KOPT-K1 (cell line): ENCODE measurements around the gene MCM3AP.
"Not testable (repeated sequence)": the region's sequence is repeated elsewhere in the genome, so short reads cannot be mapped to it uniquely, and the experiment has no call there.

Experiments used
- H3K27ac ChIP-seq: fragments of 200-600 bp; sonication (generic); 2 replicates; pipeline ENCODE4 v1.5.1; 2016; ENCODE audit warnings: antibody characterized with exemption, mild to moderate bottlenecking, low read depth, low read length; ENCODE audit not compliant: poor library complexity, severe bottlenecking
- H3K36me3 ChIP-seq: fragments of 200-600 bp; sonication (generic); 2 replicates; pipeline ENCODE4 v1.5.1; 2017; ENCODE audit warnings: antibody characterized with exemption, mild to moderate bottlenecking, low read length, moderate library complexity; ENCODE audit not compliant: insufficient read depth
- H3K9me3 ChIP-seq: fragments of 200-600 bp; sonication (generic); 2 replicates; pipeline ENCODE4 v1.5.1; 2017; ENCODE audit warnings: antibody characterized with exemption, low read length, mild to moderate bottlenecking; ENCODE audit not compliant: insufficient read depth, poor library complexity, severe bottlenecking

MCM3AP gene

GRCh38 chr21:46226146-46226545, 59.3 kb downstream of the MCM3AP start:
- Histone ChIP-seq H3K36me3 (peaks cover 42% of the 10 kb centered on the region), H3K27ac (no peak overlapping the region), H3K9me3 (no peaks in the 10 kb centered on the region)

DNA sequence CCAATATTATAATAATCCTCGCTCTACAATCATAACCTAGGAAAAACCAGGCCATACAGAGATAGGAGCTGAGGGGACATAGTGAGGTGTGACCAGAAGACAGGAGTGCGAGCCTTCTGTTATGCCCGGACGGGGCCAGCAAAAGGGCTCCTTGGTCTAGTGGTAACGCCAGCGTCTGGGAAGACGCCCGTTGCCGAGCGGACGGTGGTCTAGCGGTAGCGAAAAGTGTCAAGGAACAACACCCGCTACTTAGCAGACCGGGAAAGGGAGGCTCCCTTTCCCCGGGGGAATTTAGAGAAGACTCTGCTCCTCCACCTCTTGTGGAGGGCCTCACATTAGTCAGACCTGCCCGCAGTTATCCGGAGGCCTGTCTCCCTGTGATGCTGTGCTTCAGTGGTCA, 61.8 kb downstream of the MCM3AP start:
- peaks cover 57% of the 10 kb centered on the region for H3K36me3 ChIP-seq
- H3K9me3 ChIP-seq, H3K27ac ChIP-seq: not testable (repeated sequence)

DNA sequence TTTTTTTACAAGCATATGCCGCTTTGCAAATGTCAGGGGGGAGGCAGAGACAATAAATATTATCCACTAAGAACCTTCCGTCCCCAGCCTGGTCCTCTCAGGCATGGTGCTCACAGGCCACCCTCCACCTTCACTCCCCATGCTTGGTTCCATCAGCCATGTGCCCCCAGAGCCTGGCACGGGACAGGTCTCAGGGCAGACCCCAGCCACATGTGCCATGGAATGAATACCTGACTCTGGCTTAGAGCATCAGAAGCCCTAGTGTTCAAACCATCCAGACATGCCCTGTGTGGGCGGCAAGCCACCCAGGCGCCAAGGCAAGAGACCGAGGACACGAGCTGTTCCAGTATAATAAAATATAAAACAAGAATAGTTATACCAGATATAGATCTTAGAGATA, 62.2 kb downstream of the MCM3AP start:
- Histone ChIP-seq H3K36me3 (peaks cover 58% of the 10 kb centered on the region), H3K9me3 (no peaks in the 10 kb centered on the region), H3K27ac (no peak overlapping the region)

GRCh38 chr21:46222436-46223116, 62.8 kb downstream of the MCM3AP start:
- Histone ChIP-seq H3K36me3 (peaks cover 58% of the 10 kb centered on the region), H3K27ac (no peak overlapping the region)

DNA sequence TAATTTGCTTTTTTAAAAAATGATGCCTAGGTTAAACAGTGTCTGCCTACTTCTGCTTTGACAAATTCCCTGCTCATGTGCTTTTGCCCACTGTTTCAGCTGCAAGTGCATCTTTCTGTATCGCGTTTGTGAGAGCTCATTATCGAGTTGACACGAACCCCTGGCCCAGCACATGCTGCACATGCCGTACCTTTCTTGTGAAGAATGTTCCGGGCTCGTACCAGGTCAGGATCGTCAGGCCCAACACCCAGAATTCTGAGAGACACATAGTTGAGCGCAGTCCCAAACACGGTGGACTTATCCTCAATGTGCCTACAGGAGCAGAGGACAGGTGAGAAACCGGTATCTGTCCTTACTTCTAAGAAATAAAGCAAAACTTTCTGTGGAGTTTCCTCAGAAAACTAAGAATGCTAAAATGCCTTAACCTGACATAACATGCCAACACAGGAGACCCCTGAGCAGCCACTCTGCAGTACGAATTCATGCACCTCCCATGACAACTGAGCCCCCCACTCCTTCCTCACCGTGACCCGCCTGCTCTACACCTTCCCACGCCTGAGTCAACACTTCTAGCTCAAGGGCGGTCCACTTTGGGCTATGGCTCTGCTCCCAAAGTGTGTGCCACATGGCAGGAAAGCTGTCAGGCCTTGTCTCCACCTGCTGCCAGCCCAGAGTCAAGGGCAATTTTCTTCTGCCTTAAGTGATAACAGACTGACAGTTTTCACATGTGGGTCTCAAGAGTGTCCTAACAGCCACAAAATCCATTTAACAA, 63.6 kb downstream of the MCM3AP start:
- Histone ChIP-seq H3K9me3 (no peaks in the 10 kb centered on the region), H3K27ac (no peak overlapping the region), H3K36me3 (peaks cover 59% of the 10 kb centered on the region)

More at GRCh38 chr21:46222436-46223116, 62.8 kb downstream of the MCM3AP start:
- no peaks in the 10 kb centered on the region for H3K9me3 ChIP-seq

DNA sequence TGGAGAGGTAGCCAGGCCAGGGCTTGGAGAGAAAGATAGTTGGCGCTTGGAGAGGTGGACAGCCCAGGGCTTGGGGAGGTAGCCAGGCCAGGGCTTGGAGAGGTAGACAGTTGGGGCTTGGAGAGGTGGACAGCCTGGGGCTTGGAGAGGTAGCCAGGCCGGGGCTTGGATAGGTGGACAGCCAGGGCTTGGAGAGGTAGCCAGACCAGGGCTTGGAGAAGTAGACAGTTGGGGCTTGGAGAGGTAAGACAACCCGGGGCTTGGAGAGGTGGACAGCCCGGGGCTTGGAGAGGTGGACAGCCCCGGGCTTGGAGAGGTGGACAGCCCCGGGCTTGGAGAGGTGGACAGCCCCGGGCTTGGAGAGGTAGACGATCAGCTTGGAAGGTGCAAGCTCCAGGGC, 64.6 kb downstream of the MCM3AP start:
- Histone ChIP-seq H3K27ac (no peak overlapping the region), H3K36me3 (peaks cover 61% of the 10 kb centered on the region), H3K9me3 (no peaks in the 10 kb centered on the region)

GRCh38 chr21:46220275-46220810, 65.1 kb downstream of the MCM3AP start:
- H3K27ac ChIP-seq, result no peak overlapping the region
- no peaks in the 10 kb centered on the region for H3K9me3 ChIP-seq
- peaks cover 64% of the 10 kb centered on the region for H3K36me3 ChIP-seq

DNA sequence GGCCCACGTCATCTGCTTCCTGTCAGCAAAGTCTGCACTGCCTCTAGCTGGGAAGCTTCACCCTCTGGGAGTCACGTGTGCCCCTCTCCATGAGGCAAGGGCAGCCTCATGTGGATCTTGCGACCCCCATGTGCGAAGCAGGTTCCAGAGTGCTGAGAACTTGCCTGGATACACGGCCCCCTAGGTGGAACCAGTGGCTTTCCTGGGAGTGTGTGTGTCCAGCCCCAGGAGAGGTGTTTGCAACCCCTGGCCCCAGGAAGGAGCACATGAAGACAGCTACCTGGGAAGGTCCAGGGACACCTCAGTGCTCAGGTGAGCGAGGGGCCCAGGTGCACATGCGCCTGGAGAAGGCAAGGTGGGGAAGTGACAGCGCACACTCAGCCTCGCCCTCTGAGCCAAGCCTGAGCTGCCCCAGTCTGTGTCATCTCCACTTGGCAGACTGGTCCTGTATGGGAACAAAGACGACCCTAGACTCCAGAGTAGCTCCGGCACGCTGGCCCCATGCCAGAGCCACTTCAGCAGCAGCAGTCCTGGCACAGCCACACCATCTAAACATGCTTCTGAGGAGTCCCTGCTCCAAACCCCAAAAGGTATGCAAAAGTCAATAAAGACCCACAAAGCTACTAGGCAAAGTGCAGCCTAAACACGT, 65.7 kb downstream of the MCM3AP start:
- H3K36me3 ChIP-seq, result peaks cover 65% of the 10 kb centered on the region
- H3K9me3 ChIP-seq, result no peaks in the 10 kb centered on the region

GRCh38 chr21:46218906-46219590, 66.4 kb downstream of the MCM3AP start:
- Histone ChIP-seq H3K36me3 (peaks cover 71% of the 10 kb centered on the region), H3K27ac (no peak overlapping the region), H3K9me3 (no peaks in the 10 kb centered on the region)

More for the DNA sequence above, 65.7 kb downstream of the MCM3AP start:
- no peak overlapping the region for H3K27ac ChIP-seq

DNA sequence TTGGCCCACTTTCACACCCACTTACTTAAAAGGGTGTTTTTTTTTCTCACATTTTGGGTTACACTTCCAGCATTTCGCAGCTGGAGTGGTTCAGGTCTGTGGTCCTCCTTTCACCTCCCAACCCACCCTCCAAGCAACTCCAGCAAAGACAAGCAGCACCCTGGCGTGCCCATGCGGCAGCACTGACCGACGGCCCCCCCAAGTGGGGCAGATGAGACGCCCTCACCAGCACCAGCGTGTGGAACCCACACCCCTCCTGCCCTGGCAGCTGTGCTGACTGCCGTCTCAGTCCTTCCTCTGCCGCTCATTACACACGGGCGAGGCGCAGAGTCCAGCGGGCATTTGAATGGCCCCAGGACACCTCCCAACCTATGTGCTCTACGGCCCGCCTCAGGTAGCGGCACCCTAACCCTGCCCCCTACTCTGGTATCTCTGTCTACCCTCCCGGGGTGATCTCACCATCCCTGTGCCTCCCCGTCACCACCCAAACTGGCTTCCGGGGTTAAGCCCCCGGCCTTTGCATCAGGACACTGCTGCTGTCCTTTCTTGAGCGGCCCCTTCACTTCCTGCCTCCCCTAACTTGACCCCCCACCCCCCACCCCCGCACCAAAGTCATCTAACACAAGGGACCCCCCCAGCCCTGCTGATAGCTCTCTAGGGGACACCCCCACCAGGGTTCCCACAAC, 67.8 kb downstream of the MCM3AP start:
- Histone ChIP-seq H3K36me3 (peaks cover 79% of the 10 kb centered on the region), H3K9me3 (no peaks in the 10 kb centered on the region), H3K27ac (no peak overlapping the region)

DNA sequence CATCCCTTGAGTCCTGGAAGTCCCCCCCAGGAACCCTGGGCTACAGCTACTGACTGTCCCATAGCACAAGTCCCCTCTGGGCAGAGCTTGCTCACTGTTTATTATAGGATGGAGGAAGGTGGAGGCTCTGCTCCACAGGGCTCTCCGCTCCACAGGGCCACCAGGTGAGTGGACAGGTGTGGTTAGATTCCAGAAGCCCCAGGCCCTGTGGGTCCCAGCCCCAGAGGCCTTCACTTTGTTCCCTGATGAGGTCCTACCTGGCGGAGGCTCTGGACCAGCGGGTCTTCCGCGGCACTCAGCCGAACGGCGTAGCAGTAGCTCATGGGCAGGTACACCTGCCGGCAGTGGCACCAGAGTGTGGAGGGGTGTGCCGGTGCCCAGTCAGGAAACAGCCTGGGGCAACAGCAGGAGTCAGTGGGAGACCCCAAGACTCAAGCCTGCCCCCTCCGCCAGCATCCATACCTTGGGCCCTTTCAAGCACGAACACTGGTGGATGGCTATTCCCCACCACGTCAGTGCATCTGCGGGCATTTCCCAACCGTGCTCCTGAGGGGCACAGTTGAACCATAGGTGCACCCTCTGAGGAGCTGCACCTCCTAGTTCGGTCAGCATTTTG, 69.2 kb downstream of the MCM3AP start:
- H3K9me3 ChIP-seq, result no peaks in the 10 kb centered on the region
- no peak overlapping the region for H3K27ac ChIP-seq
- peaks cover 79% of the 10 kb centered on the region for H3K36me3 ChIP-seq

- Histone ChIP-seq H3K27ac (no peak overlapping the region), H3K36me3 (peaks cover 77% of the 10 kb centered on the region), H3K9me3 (no peaks in the 10 kb centered on the region)
These were observed 69.8 kb downstream of the MCM3AP start for GRCh38 chr21:46215436-46216131.

GRCh38 chr21:46214478-46215340, 70.7 kb downstream of the MCM3AP start:
- Histone ChIP-seq H3K9me3 (no peaks in the 10 kb centered on the region), H3K27ac (no peak overlapping the region), H3K36me3 (peaks cover 74% of the 10 kb centered on the region)
